Stimulated activated CD8-positive, alpha-beta memory T cell treated with anti-CD3 and anti-CD28 coated beads, Interleukin-15, amount 100 ng/mL, for 48 hours (primary cell): ENCODE measurements around the gene LAMA3.

Source experiments
- DNase-seq, 2 donors: peaks; one replicate each; pipeline ENCODE4 v3.0.0-alpha.2; 2020; ENCODE audit warnings: low read depth in 2 of 2

Gene LAMA3

DNA sequence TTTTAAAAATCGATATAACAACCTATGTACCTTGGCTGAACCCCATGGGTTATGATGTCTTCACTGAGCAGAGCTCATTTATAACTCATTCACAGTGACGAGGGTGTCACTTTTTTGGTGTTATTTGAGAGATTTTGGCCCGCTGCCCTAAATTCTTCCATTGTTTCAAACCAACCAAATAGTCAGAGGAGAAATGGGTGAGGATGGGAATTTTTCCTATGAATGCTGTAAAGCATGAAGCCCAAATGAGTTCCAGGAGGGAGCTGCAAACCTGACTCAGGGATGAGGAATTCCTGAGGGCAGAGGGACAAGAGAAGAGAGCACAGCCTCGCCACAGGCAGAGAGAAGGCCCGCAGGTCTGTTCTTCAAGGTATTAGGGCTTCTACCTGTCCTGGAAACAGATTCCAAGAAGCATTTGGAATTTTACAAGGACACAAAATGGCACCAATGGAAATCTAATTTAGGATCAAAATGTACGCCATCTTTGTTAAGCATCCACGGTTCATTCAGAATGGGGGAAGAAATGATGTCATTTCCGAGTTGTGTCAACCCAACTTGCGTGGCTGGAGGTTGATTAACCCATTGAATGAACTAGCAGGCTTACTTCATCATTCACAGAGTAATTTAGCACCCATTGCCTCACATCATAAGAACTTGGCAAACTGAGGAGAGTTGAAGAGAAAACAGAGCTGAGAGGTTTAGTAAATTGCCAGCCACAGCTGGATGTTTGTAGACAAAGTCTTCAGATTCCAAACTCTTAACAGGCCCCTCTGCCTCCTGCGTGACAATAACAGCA, 133.5 kb downstream of the LAMA3 start:
- DNase-seq, result no peak

DNA sequence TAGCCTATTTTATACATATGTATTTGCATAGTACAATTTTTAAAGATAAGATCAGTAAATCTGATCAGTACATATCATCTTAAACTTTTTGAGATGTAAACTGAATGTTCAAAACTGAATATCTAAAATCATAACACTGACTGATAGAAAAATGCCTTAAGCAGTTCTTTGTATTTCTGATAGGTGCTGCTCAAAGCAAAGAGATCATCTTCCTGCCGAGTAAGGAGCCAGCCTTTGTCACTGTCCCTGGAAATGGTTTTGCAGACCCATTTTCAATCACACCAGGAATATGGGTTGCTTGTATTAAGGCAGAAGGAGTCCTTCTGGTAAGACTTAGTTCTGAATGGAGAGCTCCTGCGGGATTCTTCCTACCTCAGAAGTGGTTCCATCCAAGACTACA, 135.0 kb downstream of the LAMA3 start:
- DNase-seq, result no peak

DNA sequence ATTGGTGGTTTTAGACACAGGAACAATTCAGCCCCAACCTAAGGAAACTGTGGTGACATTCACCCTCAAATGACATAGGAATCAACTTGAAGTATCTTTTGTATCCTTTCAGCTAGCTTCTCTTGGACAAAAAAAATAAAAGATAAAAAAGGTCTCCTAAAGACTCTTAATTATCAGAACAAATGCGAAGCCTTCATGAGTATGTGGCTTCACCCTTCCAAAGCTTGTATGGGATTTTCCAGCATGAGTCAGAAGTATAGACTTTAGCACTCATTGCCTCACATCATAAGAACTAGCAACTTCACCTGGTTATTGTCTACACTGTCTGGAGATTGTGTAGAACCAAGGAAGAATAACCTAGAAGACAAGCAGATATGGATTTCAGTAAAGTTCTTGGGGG, 135.4 kb downstream of the LAMA3 start:
- no peak for DNase-seq

DNA sequence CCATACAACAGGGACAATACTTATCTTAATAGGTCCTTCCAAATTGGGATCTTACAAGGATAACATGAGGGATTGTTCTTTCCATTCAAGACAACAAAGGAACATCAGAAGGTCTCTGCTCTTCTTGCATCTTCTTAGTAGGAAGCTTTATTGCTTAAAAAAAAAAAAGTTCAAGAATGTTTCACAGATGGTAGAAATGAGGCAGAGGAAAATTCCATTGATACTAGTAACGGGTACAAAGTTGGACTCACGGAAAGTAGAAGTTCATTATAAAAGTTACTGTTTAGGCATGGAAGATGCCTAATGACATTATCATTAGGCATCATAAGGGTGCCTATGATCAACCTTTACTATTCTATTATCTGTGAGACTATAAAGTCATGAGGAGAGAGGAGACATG, 136.2 kb downstream of the LAMA3 start:
- DNase-seq, result no peak

DNA sequence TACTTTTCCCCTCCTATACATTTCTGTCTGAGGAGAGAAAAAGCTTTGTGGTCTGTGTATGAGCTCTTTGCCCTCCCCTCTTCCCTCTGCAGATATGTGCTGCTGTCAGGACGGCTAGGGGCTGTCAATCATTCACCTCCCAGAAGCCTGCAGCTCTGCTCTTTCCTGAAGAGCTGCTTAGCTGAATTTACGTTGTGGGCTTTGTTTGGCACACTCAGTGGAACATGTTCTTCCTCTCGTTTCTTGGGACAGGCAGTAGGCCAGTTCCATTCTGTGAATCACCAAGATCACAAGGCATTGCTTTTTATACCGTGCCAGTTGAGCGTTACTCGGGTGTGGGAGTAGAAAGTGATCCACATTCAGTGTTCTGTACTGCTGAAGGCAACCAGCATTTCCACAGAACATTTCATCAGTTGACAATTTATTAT, 136.7 kb downstream of the LAMA3 start:
- DNase-seq, result no peak

DNA sequence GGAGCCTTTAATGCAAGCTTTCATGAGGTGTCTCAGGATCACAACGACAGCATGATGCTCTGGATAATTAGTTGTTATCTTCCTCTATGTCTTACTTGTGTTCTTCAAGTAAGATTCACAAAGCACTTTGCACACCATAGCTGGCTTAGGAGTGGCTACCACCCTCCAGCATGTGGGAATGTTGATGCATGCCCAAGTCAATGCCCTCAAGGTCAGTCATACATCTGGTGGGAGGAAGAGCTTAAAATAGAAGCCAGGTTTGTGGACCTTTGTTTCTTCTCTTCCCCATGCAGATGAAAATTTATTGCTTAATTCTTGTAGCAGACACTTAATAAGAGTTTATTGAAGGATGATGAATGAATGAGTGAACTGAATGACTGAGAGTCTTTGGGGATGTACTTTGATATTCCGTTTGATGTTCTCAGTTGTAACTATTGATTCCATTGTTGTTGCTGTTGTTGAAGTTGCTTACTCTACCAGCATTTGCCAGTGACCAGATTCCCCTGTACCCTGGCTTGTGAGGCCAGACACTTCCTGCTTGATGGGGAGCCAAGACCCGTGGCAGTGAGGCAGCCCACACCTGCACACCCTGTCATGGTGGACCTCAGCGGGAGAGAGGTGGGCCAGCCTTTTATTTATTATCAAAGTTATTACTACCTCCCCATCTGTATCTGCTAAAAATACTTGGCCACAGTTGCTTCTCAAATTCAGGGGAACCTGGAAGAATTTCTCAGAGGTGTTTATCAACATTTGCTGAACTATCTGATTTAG, 137.8 kb downstream of the LAMA3 start:
- DNase-seq, result no peak

DNA sequence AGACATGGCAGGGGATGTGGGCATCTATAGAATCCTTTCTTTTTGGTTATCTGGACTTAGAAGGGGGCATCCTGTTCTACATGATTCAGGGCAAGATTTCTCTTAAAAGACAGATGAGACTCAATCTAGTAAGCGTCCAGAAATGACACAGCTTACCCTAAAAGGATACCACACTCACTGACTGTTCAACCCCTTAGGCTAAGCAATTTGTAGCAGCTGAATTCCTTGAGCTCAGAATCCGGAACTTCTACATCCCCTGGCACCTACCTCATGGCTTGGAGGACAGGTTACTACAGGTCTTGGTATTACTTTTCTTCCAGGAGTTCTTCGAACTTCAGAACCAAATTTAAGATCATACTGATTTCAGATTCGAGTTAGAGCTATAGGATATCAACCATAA, 138.4 kb downstream of the LAMA3 start:
- no peak for DNase-seq

DNA sequence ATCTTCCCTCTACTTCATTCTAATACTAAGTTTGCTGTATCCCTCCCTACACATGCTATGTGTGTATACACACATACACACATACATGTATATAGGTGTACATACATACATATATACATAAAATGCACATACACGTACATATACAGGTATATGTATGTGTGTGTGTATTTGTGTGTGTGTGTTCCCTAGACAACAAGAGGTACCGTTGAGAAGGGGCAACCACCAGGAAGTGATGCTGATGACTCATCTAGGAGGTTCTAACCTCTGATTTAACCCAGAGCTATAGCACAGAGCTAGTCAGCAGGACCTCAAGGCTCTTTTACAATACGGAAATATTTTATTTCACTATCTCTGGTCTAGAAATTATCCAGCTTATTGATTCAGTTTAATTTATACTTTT, 139.2 kb downstream of the LAMA3 start:
- DNase-seq, result no peak

DNA sequence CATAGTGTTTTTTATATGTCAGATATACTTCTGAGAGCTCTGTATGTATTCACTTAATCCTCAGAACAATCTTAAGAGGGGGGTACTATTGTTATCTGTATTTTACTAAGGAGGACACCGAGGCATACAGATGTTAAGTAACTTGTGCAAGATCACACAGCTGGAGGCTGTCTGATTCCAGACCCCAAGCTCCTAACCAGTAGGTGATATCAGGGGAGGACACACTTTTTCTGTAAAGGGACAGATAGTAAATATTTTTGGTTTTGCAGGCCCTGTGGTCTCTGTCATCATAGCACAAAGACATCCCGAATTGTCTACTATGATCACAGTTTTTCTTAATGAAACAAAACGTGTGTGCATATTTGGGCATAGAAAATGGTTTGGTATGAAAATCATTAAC, 143.7 kb downstream of the LAMA3 start:
- DNase-seq, result no peak

DNA sequence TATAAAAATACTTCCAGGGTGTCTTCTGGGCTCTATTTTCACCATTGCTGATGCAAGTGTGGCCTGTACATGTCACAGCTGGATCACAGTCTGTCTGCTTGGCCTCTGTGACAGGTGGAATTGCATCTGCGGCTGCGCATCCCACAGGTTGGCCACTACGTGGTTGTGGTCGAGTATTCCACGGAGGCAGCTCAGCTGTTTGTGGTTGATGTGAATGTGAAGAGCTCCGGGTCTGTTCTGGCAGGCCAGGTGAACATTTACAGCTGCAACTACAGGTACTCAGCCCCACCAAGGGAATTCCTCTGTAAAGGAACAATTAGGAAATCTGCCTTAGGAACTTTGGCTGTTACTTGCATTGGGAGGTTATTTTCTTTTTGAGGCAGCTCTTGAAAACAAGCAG, 144.5 kb downstream of the LAMA3 start:
- no peak for DNase-seq

DNA sequence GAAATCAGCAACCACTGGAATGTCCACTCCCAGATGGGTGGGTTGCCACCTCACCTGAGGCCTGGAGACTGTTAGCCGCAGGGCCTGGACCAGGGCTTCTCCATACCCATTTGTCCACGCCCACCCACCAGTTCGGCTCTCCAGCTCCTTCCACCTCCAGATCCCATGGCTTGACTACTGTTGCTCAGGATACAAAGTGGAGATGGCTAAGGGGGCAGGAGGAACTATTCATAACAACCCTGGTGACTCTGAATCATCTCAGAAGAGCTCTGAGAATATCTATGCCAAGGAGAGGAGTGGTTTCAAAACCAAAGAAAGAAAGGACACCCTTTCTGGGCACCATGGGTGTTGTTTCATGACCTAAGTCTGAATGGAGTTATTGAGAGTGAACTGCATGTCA, 145.8 kb downstream of the LAMA3 start:
- no peak for DNase-seq

DNA sequence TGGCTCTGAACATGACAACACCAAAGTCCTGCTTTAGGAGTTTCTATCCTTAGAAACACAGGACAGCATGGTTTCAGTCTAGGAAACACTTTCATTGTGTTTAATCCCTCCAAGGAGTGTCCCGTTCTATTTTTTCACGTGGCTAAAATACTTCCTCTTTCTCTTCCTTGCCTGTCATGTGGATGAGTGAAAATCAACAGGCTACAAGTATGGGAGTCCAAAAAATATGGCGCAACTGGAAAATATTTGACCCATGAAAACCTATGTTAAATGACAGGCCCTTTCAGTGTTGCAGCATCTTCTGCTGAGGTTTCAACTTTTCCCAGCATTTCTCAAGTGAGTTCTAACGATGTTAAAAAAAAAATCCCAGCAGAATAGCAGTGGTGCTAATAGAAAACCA, 146.3 kb downstream of the LAMA3 start:
- no peak for DNase-seq

DNA sequence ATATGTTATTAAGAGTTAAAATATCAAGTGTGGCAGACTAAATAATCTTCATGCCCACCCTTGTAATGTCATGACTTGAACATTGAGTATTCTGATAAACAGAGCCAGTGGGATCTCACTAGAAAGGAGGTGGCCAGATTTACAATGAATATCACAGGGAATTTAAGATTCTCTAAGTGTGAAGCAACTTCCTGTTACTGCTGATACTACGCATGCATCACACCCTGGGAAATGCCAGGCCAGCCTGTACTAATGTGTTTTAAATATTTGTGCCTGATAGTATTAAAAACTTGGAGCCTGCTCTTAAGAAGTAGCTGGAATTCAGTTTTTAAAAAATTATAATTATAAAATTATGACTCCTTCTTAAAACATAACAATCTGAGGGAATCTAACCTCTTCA, 148.3 kb downstream of the LAMA3 start:
- DNase-seq, result no peak

DNA sequence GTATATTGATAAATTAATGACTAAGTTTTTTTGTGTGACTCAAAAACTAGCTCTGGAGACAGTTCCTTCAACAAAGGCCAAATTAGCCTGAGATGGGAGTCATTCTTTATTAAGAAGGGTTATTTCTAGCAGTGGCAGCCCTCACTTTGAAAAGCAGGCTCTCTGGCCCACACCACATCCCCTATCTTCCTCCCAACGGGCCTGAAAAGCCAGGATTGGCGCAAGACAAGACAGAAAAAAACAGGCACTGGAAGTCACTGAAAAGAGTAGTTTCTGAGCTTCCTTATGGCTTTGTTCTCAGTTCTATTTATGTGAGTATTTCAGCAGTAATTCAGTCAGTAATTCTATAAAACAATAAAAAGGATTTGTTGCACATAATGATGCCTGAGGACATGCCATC, 149.0 kb downstream of the LAMA3 start:
- DNase-seq, result no peak

DNA sequence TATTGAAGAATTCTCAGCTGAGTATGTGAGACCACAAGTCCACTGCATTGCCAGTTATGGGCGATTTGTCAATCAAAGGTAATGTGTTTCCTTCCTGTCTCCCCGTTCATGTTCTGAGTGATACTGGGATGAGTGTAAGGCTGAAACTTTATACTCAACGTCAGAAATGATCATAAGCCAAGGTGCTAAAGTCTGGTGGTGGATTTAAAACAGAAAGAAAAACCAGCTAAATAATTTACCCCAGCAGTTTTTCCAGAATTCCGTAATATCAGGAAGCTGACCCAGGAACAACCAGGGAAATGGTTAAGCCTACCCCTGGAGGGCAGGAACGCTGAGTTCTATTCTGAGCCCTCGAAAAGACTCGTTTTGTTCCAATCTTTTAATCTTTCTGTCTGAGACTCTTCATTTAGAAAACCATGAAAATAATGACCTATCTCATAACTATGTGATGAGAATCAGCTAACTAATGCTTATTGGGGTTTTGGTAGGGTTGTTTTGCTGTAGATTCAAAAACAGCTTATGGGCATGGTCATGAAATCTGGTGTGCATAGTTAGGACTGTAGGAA, 149.6 kb downstream of the LAMA3 start:
- DNase-seq, result no peak

DNA sequence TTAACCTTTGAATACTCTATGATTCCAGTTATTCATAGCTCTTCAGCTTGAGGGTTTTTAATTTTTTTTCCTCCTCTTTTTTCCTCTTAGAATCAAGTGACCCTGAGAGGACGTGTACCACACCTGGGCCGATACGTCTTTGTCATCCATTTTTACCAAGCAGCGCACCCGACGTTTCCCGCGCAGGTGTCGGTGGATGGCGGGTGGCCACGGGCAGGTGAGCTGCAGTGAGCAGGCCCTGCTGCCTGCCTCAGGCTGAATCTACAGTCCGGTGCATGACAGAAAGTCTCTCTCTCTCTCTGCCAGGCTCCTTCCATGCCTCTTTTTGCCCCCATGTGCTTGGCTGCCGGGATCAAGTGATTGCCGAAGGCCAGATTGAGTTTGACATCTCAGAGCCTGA, 153.1 kb downstream of the LAMA3 start:
- no peak for DNase-seq

DNA sequence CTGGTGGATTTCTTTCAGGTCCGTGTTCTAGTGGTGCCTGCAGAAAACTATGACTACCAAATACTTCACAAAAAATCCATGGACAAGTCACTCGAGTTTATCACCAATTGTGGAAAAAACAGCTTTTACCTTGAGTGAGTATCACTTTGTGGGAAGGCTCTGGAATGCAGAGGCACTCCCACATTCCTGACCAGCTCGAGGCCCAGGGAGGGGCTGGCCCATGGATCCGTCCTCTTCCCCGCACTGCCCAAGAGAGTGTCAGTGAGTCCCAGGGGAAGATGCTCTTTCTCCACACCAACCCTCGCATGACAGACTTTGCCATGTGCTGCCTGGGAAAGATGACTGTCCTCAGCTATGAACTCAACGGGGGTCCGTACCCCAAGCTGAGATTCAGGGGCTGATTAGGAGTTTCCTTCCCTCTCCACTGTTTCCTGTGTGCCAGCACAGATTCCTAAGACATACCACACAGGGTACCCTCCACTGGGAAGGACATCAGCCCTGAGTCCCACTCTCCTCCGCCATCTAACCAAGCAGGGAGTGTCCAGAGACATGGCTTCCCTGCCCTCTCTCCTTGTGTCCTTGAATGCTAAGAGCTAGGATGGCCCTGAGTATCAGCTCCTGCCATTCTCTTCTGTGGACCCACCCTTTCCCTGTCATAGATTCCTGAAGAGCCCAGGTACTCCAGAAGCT, 155.9 kb downstream of the LAMA3 start:
- no peak for DNase-seq

DNA sequence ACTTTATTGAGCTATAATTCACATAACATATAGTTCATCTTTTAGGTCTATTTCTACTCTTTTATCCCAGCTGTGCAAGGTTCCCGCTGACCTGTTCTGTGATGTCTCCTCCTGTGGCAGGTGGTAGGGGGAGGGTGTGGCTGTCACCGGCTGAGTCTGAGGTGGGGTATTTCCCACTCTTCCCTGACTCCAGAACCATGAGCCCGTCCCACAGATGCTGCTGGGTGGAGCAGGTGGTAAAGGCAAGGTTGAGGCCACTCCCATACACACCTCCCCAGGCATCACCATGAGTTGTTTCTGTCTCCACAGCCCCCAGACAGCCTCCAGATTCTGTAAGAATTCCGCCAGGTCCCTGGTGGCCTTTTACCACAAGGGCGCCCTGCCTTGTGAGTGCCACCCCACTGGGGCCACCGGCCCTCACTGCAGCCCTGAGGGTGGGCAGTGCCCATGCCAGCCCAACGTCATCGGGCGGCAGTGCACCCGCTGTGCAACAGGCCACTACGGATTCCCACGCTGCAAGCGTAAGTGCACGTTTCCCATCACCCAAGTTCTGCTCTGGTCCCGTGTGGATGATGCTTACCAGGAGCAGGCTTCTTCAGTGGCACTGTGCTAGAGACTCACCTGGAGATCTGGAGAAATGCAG, 156.9 kb downstream of the LAMA3 start:
- no peak for DNase-seq

DNA sequence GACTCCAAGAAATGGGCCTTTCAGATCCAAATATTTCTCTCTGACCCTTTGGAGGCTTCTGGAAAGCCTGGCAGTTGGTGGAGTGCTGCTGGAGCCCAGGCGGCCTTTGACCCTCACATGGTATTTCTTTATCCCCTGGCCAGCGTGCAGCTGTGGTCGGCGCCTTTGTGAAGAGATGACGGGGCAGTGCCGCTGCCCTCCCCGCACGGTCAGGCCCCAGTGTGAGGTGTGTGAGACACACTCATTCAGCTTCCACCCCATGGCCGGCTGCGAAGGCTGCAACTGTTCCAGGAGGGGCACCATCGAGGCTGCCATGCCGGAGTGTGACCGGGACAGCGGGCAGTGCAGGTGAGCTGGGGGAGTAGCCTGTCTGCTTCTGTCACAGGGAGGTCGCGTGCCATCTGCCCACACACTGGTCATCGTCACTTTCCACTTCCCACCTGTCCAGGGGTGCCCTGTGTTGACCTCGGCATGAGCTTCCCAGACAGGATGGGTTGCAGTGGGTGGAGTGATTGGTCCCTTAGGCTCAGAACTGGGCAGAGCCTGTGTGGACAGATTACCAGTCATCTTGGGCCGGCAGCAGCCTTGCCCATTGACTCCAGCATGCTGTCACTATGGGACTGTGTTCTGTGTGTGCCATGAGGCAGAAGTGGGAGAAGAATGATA, 158.2 kb downstream of the LAMA3 start:
- DNase-seq, result no peak

DNA sequence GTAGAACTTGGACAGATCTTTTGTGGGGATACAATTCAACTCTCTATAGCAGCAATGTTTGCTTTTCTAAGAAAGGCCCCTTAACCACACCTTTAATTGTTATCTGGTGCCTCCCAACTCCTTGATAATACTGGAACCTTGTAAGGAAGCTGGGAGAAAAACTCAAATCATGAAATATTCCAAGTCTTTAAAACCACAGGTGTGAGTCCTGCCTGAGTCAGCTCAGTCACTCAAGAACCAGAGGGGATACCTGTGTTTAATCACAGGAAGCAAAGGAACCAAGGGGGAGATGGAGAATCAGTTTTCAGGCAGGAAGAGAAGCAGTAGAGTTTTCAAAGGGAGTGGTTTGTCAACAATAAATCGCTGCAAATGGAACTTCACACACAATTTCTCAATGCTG, 159.9 kb downstream of the LAMA3 start:
- DNase-seq, result no peak

DNA sequence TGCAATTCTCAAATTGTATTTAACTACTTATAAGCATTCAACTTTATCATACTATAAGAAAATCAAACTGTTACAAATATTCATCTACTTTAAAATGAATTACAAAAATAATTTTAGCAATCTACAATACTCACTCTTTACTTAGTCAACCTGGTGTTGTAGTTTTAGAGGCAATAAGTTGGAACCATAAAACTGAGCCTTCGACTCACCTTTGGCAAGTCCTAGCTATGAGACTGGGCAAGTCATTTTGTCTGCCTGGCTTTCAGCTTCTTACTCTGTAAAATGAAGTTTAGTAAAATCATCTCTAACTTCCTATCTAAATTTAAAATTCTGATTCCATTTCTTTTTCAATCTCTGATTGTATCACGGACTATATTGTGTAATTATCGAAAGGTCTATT, 161.0 kb downstream of the LAMA3 start:
- DNase-seq, result no peak
